ENCODE results near the gene PLEKHA6. TPM values are rescaled to one million over a fixed set of nuclear protein-coding genes. Genes with fewer than 3 reads are reported as not detected.
"Not testable (repeated sequence)": the region's sequence is repeated elsewhere in the genome, so short reads cannot be mapped to it uniquely, and the experiment has no call there.

Gene PLEKHA6
- total RNA-seq, 6 donors from 2014 or later = 3.3 to 6.9 (median 4.9) TPM

DNA sequence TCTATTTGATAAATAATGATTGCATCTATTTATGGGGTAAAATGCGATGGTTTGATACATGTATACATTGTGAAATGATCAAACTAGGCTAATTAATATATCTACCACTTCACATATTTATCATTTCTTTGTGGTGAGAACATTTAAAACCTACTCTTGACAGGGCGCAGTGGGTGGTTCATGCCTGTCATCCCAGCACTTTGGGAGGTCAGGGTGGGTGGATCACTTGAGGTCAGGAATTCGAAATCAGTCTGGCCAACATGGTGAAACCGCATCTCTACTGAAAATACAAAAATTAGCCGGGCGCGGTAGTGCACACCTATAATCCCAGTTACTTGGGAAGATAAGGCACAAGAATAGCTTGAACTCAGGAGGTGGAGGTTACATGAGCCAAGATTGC, 25.3 kb downstream of the PLEKHA6 start:
- DNase-seq = no peak
- no peaks in the 10 kb centered on the region for H3K27me3 ChIP-seq
- WGBS, 2 donors = 95 to 96% methylated on average over 7 of the region's 7 CpGs
- H3K4me1 ChIP-seq = no peaks in the 10 kb centered on the region
- no peaks in the 10 kb centered on the region for H3K36me3 ChIP-seq
- ATAC-seq (ENCODE audit: low FRiP score in 2 of 2) = no peak
- H3K27ac ChIP-seq = no peak overlapping the region
- H3K4me3 ChIP-seq = no peak overlapping the region
- TF ChIP-seq EP300 (IDR thresholded peaks at IDR 0.05) (no peak), POLR2A (IDR thresholded peaks at IDR 0.05) (no peak), POLR2AphosphoS5 (IDR thresholded peaks at IDR 0.05) (no peak)
- TF ChIP-seq, protein P1, sequence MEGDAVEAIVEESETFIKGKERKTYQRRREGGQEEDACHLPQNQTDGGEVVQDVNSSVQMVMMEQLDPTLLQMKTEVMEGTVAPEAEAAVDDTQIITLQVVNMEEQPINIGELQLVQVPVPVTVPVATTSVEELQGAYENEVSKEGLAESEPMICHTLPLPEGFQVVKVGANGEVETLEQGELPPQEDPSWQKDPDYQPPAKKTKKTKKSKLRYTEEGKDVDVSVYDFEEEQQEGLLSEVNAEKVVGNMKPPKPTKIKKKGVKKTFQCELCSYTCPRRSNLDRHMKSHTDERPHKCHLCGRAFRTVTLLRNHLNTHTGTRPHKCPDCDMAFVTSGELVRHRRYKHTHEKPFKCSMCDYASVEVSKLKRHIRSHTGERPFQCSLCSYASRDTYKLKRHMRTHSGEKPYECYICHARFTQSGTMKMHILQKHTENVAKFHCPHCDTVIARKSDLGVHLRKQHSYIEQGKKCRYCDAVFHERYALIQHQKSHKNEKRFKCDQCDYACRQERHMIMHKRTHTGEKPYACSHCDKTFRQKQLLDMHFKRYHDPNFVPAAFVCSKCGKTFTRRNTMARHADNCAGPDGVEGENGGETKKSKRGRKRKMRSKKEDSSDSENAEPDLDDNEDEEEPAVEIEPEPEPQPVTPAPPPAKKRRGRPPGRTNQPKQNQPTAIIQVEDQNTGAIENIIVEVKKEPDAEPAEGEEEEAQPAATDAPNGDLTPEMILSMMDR (IDR thresholded peaks at IDR 0.05) = no peak
- H3K9me3 ChIP-seq = no peaks in the 10 kb centered on the region

- H3K27me3 ChIP-seq = no peaks in the 10 kb centered on the region
- H3K27ac ChIP-seq = no peak overlapping the region
- H3K9me3 ChIP-seq = no peaks in the 10 kb centered on the region
- TF ChIP-seq POLR2A (IDR thresholded peaks at IDR 0.05) (no peak), EP300 (IDR thresholded peaks at IDR 0.05) (no peak), POLR2AphosphoS5 (IDR thresholded peaks at IDR 0.05) (no peak)
- TF ChIP-seq, protein P1 (IDR thresholded peaks at IDR 0.05) = no peak
- H3K4me3 ChIP-seq = no peak overlapping the region
- DNase-seq (no peak), ATAC-seq (ENCODE audit: low FRiP score in 2 of 2) (no peak)
- H3K4me1 ChIP-seq = no peaks in the 10 kb centered on the region
- no peaks in the 10 kb centered on the region for H3K36me3 ChIP-seq
- 85 to 94% methylated on average over 2 of the region's 2 CpGs for WGBS, 2 donors
Measured at GRCh38 chr1:204333427-204333826, 26.3 kb downstream of the PLEKHA6 start.

DNA sequence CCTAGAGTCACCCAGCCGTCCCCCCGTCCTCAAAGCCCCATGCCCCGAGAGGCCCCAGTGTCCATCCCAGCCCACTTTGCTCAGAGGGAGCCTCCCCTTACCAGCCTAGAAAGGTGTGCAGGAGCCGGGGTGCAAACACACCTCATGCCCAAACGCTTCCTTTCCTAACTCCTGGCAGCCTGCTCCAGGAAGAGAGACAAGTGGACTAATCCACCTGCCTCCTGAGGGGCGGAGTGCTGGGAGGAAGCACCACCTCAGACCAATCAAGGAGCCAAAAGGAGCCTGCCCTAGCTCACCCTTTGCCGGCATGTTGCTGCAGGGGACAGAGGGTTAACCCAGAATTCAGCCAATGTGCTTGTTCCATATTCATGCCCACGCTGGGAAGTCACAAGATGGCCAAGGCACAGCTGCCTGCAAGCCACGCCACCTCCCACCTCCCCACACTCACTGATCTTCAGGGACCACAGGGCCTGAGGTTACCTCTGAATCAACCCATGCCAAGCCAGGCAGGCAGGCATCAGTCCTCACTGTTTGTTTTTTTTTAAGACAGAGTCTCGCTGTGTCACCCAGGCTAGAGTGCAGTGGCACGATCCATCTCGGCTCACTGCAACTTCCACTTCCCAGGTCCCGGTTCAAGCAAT, 27.8 kb downstream of the PLEKHA6 start:
- Histone ChIP-seq H3K9me3 (no peaks in the 10 kb centered on the region), H3K4me1 (no peaks in the 10 kb centered on the region), H3K27ac (no peak overlapping the region), H3K36me3 (no peaks in the 10 kb centered on the region), H3K4me3 (peak overlapping the region in 2 of 4 donors; percentile 10 to 22), H3K27me3 (no peaks in the 10 kb centered on the region)
- peak; percentile 29 to 40 for DNase-seq
- 83 to 90% methylated on average over 8 to 13 of the region's 13 CpGs for WGBS, 2 donors
- no peak for ATAC-seq (ENCODE audit: low FRiP score in 2 of 2)
- TF ChIP-seq POLR2A (IDR thresholded peaks at IDR 0.05) (no peak), POLR2AphosphoS5 (IDR thresholded peaks at IDR 0.05) (no peak), EP300 (IDR thresholded peaks at IDR 0.05) (no peak)
- TF ChIP-seq, protein P1 (IDR thresholded peaks at IDR 0.05) = no peak

DNA sequence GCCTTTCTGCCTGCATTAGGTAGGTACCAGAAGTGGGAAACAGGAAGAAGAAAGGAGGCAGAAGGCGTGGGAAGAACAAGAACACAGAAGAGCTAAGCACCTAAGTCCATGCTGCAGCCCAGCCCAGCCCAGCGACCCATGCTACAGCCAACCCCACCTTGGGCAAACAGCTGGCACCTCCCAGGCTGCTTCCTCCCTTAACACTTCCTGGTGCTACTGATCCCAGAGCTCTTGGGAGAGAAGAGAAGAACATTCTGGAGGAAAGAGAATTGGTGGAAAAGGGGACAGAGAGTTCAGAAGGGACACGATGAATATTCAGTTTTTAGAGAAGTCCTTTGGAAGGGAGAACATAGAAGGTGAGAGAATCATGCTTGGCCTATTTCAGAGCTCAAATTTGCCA, 28.5 kb downstream of the PLEKHA6 start:
- WGBS, 2 donors = 53 to 54% methylated on average over 3 of the region's 3 CpGs
- no peaks in the 10 kb centered on the region for H3K9me3 ChIP-seq
- no peaks in the 10 kb centered on the region for H3K27me3 ChIP-seq
- peak; percentile 31 to 57 for ATAC-seq (ENCODE audit: low FRiP score in 2 of 2)
- no peak overlapping the region for H3K27ac ChIP-seq
- H3K4me1 ChIP-seq = no peaks in the 10 kb centered on the region
- DNase-seq = peak in 1 of 2 donors; percentile 65
- TF ChIP-seq EP300 (IDR thresholded peaks at IDR 0.05) (no peak), POLR2A (IDR thresholded peaks at IDR 0.05) (no peak), POLR2AphosphoS5 (IDR thresholded peaks at IDR 0.05) (no peak)
- TF ChIP-seq, protein P1 (IDR thresholded peaks at IDR 0.05) = no peak
- no peaks in the 10 kb centered on the region for H3K36me3 ChIP-seq
- peak overlapping the region in 2 of 4 donors; percentile 10 to 22 for H3K4me3 ChIP-seq

GRCh38 chr1:204327870-204328269, 31.9 kb downstream of the PLEKHA6 start:
- H3K27me3 ChIP-seq; H3K4me3 ChIP-seq; H3K36me3 ChIP-seq; H3K9me3 ChIP-seq; H3K27ac ChIP-seq; ATAC-seq (ENCODE audit: low FRiP score in 2 of 2); H3K4me1 ChIP-seq; DNase-seq: not testable (repeated sequence)
- WGBS, 2 donors = 99 to 100% methylated on average over 3 of the region's 3 CpGs
